ENCODE measurements around the gene CHIA. TPM values are rescaled to one million over a fixed set of nuclear protein-coding genes. Genes with fewer than 3 reads are reported as not detected.

CHIA gene
- polyA plus RNA-seq, 1 of the 3 experiments (the other 2 are of a cell fraction) = not detected

DNA sequence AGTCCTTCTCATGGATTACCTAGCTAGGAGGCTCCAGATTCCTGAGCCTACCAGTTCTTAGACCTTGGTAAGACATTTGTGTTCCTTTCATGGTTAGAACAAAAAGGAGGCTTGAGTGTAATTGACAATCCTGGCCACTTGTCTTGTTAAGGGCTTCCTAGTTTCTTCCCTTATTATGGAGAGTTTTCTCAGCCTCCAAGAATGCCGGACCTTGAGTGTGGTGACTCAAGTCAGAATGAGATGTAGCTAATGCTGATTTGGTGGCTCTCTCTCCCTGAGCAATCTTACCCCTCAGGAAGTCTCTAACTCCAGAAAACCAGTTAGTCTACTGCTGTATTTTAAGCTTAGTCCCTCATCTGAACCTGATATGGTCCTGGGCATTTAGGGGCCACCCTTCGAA lies 48.9 kb upstream of the CHIA start:
- Histone ChIP-seq H4K20me1 (ENCODE audit: insufficient read depth) (no peaks in the 10 kb centered on the region), H3K79me2 (ENCODE audit: insufficient read depth) (no peaks in the 10 kb centered on the region), H2AFZ (ENCODE audit: low read depth) (no peak overlapping the region), H3K4me1 (ENCODE audit: control insufficient read depth in 1 of 2, insufficient read depth in 2 of 2, low read depth in 1 of 2, low read length in 1 of 2) (0 out of 4 replicates have a peak, but pooled peaks cover 0 to 4% of the 10 kb centered on the region in 2 experiments), H3K9me3 (no peaks in the 10 kb centered on the region), H3K4me3 (ENCODE audit: low read depth in 2 of 2, low read length in 1 of 2) (no peak overlapping the region), H3K4me2 (no peak overlapping the region), H3K9ac (no peak overlapping the region), H3K27me3 (ENCODE audit: insufficient read depth) (no peaks in the 10 kb centered on the region), H3K9me2 (no peaks in the 10 kb centered on the region), H3K36me3 (replicated peaks in 1 of 2; ENCODE audit: control insufficient read depth in 1 of 2, insufficient read depth in 2 of 2, low read length in 1 of 2) (no peaks in the 10 kb centered on the region), H3K27ac (ENCODE audit: low read depth in 2 of 2, low read length in 1 of 2) (no peak overlapping the region), H3F3A (replicated peaks; ENCODE audit: insufficient read depth) (no peaks in the 10 kb centered on the region)
- DNase-seq = no peak
- POLR2A ChIA-PET = no interaction called here
- WGBS (ENCODE audit: low lambda C conversion rate) = 15% methylated on average over 2 of the region's 2 CpGs
- CTCF ChIA-PET = interaction anchor here (0.8 kb wide), 1 partner anchor 45 kb away, joined by 3 read pairs; no protein-coding TSS in a partner anchor
- TF ChIP-seq, protein P1, sequence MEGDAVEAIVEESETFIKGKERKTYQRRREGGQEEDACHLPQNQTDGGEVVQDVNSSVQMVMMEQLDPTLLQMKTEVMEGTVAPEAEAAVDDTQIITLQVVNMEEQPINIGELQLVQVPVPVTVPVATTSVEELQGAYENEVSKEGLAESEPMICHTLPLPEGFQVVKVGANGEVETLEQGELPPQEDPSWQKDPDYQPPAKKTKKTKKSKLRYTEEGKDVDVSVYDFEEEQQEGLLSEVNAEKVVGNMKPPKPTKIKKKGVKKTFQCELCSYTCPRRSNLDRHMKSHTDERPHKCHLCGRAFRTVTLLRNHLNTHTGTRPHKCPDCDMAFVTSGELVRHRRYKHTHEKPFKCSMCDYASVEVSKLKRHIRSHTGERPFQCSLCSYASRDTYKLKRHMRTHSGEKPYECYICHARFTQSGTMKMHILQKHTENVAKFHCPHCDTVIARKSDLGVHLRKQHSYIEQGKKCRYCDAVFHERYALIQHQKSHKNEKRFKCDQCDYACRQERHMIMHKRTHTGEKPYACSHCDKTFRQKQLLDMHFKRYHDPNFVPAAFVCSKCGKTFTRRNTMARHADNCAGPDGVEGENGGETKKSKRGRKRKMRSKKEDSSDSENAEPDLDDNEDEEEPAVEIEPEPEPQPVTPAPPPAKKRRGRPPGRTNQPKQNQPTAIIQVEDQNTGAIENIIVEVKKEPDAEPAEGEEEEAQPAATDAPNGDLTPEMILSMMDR (IDR thresholded peaks at IDR 0.05) = no peak
- TF ChIP-seq, protein P2, sequence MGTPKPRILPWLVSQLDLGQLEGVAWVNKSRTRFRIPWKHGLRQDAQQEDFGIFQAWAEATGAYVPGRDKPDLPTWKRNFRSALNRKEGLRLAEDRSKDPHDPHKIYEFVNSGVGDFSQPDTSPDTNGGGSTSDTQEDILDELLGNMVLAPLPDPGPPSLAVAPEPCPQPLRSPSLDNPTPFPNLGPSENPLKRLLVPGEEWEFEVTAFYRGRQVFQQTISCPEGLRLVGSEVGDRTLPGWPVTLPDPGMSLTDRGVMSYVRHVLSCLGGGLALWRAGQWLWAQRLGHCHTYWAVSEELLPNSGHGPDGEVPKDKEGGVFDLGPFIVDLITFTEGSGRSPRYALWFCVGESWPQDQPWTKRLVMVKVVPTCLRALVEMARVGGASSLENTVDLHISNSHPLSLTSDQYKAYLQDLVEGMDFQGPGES (IDR thresholded peaks at IDR 0.05; ENCODE audit: low read depth, low read length) = no peak
- TF ChIP-seq, protein P3, sequence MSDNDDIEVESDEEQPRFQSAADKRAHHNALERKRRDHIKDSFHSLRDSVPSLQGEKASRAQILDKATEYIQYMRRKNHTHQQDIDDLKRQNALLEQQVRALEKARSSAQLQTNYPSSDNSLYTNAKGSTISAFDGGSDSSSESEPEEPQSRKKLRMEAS (IDR thresholded peaks at IDR 0.05; ENCODE audit: low read depth) = no peak
- TF ChIP-seq MEF2A (IDR thresholded peaks at IDR 0.05; ENCODE audit: borderline replicate concordance, low read depth) (no peak), FOXM1 (IDR thresholded peaks at IDR 0.05; ENCODE audit: low read depth) (no peak), TAF1 (IDR thresholded peaks at IDR 0.05; ENCODE audit: borderline replicate concordance, low read depth, low read length) (no peak)
- TF ChIP-seq, protein P4, sequence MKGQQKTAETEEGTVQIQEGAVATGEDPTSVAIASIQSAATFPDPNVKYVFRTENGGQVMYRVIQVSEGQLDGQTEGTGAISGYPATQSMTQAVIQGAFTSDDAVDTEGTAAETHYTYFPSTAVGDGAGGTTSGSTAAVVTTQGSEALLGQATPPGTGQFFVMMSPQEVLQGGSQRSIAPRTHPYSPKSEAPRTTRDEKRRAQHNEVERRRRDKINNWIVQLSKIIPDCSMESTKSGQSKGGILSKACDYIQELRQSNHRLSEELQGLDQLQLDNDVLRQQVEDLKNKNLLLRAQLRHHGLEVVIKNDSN (IDR thresholded peaks at IDR 0.05; ENCODE audit: borderline replicate concordance, low read depth) = no peak
- TF ChIP-seq, protein P5, sequence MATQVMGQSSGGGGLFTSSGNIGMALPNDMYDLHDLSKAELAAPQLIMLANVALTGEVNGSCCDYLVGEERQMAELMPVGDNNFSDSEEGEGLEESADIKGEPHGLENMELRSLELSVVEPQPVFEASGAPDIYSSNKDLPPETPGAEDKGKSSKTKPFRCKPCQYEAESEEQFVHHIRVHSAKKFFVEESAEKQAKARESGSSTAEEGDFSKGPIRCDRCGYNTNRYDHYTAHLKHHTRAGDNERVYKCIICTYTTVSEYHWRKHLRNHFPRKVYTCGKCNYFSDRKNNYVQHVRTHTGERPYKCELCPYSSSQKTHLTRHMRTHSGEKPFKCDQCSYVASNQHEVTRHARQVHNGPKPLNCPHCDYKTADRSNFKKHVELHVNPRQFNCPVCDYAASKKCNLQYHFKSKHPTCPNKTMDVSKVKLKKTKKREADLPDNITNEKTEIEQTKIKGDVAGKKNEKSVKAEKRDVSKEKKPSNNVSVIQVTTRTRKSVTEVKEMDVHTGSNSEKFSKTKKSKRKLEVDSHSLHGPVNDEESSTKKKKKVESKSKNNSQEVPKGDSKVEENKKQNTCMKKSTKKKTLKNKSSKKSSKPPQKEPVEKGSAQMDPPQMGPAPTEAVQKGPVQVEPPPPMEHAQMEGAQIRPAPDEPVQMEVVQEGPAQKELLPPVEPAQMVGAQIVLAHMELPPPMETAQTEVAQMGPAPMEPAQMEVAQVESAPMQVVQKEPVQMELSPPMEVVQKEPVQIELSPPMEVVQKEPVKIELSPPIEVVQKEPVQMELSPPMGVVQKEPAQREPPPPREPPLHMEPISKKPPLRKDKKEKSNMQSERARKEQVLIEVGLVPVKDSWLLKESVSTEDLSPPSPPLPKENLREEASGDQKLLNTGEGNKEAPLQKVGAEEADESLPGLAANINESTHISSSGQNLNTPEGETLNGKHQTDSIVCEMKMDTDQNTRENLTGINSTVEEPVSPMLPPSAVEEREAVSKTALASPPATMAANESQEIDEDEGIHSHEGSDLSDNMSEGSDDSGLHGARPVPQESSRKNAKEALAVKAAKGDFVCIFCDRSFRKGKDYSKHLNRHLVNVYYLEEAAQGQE (IDR thresholded peaks at IDR 0.05; ENCODE audit: low read depth, low read length) = no peak
- TF ChIP-seq, protein P6, sequence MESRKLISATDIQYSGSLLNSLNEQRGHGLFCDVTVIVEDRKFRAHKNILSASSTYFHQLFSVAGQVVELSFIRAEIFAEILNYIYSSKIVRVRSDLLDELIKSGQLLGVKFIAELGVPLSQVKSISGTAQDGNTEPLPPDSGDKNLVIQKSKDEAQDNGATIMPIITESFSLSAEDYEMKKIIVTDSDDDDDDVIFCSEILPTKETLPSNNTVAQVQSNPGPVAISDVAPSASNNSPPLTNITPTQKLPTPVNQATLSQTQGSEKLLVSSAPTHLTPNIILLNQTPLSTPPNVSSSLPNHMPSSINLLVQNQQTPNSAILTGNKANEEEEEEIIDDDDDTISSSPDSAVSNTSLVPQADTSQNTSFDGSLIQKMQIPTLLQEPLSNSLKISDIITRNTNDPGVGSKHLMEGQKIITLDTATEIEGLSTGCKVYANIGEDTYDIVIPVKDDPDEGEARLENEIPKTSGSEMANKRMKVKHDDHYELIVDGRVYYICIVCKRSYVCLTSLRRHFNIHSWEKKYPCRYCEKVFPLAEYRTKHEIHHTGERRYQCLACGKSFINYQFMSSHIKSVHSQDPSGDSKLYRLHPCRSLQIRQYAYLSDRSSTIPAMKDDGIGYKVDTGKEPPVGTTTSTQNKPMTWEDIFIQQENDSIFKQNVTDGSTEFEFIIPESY (IDR thresholded peaks at IDR 0.05; ENCODE audit: borderline replicate concordance, low read depth) = no peak
- TF ChIP-seq, protein P7, sequence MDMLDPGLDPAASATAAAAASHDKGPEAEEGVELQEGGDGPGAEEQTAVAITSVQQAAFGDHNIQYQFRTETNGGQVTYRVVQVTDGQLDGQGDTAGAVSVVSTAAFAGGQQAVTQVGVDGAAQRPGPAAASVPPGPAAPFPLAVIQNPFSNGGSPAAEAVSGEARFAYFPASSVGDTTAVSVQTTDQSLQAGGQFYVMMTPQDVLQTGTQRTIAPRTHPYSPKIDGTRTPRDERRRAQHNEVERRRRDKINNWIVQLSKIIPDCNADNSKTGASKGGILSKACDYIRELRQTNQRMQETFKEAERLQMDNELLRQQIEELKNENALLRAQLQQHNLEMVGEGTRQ (IDR thresholded peaks at IDR 0.05; ENCODE audit: borderline replicate concordance, low read depth, low read length) = no peak

Data from SK-N-SH (cell line).